Astrocyte of the hippocampus (primary cell): ENCODE measurements around the gene EPS8L2.

ENCODE experiments used
- DNase-seq: peaks from one replicate; pipeline ENCODE4 v3.0.0; 2011; ENCODE audit warnings: low read depth, low spot score

The EPS8L2 gene

DNA sequence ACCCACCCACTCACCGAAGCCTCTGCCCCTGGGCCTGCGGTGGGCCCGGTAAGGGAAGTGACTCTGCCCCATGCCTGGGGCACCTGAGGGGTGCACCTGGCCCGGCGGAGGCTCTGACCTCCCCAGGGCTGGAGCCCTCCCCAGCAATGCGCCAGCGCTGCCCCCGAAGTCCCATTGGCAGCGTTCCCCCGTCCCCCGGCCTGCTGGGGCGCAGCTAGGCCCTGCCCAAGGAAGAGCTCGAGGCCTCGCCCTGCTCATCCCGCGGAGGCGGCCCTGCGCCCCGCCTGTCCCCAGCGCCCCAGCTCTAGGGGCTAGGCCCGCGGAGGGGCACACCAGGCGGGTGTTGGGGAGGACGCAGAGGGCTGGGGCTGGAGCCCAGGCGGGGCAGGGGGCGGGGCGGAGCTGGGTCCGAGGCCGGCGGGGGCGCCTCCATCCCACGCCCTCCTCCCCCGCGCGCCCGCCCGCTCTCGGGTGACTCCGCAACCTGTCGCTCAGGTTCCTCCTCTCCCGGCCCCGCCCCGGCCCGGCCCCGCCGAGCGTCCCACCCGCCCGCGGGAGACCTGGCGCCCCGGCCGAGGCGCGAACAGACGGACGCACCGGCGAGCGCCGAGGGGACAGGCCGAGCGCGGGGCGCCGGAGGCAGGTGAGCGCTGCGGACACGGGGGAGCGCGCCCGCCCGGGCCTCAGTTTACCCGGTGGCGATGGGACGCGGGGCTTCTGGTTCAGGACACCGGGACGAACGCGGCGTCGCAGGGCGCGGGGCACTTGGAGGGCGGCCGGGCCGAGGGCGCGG, at the start of gene EPS8L2:
EPS8L2 (plus strand) TSS at position 586 of the 793 bp plus-strand sequence. CDS start 3,177 bp downstream, outside the sequence.
- peak; percentile 48 for DNase-seq

DNA sequence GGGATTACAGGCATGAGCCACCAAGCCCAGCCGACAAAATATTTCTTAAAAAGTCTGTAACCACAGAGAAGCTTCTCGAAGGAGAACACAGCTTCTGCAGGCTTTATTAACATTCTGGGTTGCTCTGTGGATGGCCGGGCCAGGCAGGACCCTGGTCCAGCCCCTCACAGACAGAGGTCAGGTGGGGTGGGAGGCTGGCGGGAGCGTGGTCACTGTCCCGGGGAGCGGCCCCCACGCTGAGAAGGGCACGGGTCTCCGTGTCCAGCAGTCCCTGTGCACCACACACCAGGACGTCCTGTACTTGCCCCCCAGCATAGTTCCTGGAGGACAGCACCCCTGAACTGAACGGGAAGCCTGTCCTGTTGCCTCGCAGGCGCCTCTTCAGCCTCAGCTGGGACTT, 49.6 kb upstream of the EPS8L2 start:
- no peak for DNase-seq

DNA sequence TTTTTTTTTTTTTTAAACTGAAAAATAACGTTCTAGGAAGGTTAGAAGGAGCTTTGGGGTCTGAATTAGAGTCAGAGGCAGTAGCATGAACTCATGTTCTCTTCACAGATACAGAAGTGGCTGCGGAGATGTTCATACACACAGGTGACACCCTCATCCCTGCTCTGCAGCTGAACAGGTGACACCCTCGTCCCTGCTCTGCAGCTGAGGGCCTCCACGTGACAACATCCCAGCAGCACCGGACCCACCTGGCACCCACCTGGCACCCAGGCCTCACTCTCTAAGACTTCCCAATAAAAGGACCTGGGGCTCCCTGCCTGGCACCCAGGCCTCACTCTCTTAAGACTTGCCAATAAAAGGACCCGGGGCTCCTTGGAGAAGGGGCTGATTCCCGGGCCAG, 49.2 kb upstream of the EPS8L2 start:
- no peak for DNase-seq

- DNase-seq: no peak
Observed at GRCh38 chr11:657691-658126, 48.3 kb upstream of the EPS8L2 start.

DNA sequence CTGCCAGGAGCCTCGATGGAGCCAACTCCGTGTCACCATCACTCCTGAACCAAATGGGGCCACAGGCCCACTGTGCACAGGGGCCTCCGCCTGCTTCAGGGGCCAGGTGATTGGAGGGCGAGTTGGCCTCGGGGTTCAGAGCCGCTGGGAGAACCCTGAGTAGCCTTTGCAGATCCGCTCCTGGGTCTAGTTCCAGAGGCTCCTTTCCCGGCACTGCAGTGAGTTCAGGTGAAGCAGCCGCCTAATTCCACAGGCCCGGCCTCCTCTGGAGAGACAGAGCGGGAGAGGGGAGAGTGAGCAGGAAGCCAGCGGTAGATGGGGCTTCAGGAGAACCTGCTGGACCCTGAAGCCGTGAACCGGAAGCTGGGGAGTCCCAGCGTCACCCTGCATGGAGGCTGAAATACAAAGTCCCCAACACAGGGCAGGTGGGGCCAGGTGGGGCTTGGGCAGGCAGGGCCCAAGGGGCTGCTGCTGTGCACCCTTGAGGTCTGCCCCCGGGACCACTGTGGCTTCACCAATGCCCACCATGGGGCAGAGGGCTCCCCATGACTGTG, 46.4 kb upstream of the EPS8L2 start:
- no peak for DNase-seq

- no peak for DNase-seq
Observed at GRCh38 chr11:660281-660680, 45.8 kb upstream of the EPS8L2 start.

DNA sequence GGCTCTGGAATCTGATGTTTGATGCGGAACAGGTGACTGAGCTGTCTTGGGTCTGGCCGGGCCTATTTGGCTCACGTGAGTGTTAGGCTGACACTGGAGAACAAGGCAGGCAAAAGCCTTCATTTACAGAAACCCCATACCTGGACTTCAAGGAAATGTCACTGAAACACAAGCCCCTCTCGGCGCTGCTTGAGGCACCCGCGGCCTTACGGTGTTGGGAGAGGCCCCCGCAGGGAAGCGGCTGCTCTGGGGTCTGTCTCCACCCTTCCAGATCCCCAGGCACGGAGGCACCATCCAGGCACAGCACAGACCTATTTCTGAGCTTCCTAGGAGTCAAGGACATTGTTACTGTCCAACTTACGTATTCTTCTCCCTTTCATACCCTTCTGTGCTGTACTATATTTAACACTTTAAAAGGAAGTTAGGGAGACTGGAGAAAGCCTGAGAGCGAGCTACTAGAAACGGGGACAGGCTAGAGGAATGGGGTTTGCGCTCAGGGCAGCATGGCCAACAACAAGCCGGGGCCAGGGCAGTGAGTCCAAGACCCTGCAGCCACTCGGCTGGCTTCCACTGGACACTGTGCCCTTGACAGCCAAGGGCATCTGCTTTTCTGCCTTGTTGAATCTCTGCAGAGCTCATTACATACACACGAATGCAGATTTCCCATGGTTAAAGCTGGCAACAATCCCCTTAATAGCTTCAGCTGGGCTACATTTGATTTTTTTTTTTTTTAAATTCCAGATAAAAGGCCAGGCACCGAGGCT, 45.2 kb upstream of the EPS8L2 start:
- DNase-seq: no peak

- DNase-seq: peak; percentile 75
Observed at GRCh38 chr11:662689-663274, 43.2 kb upstream of the EPS8L2 start.

DNA sequence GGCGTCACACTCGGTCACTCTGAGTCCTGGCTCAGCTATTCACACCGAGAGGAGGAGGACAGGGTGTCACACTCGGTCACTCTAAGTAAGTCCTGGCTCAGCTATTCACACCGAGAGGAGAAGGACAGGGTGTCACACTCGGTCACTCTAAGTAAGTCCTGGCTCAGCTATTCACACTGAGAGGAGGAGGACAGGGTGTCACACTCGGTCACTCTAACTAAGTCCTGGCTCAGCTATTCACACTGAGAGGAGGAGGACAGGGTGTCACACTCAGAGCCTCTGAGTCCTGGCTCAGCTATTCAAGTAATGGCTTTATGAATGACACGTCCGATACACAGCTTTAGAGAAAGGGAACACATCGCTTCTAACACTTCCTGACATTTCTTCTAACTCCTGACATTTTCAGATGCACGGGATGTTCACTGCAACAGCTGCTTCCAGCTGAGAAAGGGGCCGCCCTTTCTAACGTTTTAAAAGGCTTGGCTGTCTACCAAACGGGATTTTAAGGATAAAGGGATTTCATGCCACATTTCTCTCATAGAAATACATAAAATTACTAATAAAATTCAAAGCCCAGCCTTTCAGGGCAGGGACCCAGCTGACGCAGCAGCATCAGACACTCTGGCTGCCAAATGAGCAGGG, 40.8 kb upstream of the EPS8L2 start:
- no peak for DNase-seq

DNA sequence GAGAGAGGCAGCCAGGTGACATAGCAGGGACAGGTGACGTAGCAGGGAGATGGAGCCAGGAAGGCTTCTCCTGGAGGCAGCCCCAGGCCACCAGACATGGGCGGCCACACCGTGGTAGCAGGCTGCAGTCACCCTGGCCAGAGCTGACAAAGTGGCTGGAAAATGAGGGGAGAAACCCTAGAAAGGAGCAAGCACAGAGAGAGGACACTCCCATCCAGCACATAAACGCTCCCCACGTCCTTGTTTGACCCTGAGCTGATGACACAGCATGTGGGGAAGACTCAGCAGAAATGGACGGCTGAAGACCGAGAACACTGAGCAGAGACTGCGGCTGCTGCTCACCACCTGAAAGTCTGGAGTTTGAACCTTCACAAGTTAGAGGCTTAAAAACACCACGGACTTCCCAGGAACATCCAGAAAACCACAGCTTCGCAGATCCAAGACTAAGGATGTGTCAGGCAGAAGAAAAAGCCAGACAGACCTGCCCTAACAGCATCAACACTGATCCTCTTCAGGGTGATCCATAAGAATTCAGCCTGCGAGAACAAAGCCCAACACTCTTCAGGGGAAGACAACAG, 40.2 kb upstream of the EPS8L2 start:
- DNase-seq: no peak

DNA sequence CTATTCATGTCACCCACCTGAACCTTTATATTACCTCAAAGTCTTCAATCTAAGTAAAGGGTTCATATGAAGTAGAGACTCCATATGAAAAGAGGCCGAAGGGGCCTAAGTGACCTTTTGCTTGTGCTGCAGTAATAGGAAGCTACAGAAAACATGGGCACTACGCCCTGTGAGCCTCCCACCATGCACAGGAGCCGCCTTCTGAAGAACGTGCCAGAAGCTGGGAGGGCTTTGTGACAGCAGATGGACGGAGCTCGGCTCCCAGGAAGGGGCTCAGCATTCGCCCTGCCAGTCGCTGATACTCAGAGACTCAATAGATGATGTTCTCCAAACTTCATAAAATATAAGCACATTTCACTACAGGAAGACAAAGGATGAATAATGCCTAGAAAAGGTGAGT, 32.2 kb upstream of the EPS8L2 start:
- DNase-seq: no peak

DNA sequence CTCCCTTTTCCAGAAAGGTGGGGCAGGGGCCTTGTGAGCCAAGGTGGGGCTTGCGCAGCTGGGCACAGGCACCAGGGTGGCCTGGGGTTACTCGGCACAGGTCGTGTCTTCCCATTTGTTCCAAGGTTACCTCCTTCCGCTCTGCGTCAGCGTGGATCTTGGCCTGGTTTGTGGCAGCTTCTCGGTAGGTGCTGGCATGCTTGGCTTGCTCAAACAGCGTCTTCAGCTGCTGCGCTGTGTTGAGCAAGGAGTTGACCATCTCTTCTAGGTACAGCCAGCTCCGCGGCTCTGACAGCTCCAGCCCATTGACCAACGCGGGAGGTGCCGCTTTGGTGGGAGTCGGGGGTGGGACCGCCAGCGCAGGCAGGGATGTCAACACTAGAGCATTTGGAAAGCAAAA, 31.6 kb upstream of the EPS8L2 start:
- no peak for DNase-seq

DNA sequence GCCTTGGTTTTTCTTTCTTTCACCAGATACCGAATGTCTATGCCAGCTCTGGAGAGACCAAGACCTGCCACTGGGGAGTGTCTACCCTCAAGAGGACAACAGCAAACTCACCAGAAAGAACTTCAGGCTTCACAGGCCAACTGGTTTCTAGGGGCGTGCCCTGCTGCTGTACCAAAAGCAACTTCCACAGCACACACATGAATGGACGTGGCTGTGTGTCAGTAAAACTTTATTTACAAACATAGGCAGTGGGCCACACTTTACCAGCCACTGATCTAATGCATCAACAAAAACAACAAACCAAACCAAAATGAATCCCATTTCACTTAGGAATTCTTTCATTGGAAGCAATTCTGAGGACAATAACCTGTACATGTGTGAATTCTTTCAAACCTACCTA, 27.7 kb upstream of the EPS8L2 start:
- DNase-seq: no peak

DNA sequence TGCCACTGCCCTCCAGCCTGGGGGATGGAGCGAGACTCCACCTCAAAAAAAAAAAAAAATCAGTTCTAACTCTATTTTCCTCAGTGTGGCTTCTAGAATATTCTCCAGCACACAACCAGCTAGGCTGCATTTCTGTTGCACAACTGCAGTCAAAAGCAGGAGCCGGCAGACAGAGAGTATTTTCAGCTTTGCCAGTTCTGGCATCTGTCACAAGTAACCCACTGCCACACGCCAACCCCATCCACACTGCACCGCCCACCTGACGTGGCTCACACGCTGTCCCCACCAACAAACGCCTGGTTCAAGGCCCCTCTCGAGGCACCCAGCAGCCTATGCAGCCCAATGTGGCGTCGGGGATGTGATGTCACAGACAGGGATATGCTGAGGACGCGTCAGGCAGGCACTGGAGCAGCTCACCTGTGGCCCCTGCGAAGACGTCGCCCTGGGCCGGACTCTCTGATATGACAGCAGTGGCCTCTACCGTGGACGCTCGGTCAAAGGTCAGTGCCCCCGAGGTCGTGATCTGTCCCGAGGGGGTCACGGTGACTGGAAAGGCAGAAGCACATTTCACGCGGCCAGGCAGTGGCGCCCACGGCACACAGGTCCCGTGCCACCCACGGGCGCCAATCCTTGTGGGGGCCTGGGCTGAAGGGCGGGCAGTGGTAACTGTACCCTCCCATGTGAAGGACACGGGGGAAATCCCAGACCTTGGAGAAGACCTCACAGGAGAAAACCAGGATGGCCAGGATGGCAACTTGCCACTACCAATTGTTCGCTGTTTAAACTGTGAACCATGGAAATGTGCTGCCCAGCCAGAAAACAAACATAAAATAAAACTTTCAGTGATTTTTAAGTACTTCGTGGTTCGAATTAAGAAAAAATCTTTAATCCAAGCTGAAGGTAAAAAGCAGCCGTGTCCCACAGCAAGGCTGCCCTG, 26.5 kb upstream of the EPS8L2 start:
- DNase-seq: no peak

GRCh38 chr11:680476-680875, 25.6 kb upstream of the EPS8L2 start:
- DNase-seq: no peak

DNA sequence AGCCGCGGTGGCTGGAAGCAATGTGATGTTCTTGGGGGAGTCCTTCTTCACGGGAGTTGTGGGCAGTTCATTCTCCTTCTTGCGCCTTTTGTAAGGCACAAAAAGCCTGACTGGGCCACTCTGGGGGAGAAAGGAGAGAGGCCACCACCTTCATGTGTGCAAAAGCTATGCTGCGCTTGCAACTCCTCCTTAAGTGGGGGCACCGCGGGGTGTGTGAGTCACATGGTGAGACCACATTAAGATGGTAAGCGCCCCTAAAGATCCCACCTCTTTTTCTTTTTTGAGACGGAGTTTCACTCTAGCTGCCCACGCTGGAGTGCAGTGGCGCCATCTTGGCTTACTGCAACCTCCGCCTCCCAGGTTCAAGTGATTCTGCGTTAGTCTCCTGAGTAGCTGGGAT, 25.1 kb upstream of the EPS8L2 start:
- no peak for DNase-seq

GRCh38 chr11:686451-687243, 19.4 kb upstream of the EPS8L2 start:
- DNase-seq: no peak

- no peak for DNase-seq
Observed at GRCh38 chr11:687751-688150, 18.3 kb upstream of the EPS8L2 start.

- DNase-seq: no peak
Observed at GRCh38 chr11:688681-689080, 17.4 kb upstream of the EPS8L2 start.

DNA sequence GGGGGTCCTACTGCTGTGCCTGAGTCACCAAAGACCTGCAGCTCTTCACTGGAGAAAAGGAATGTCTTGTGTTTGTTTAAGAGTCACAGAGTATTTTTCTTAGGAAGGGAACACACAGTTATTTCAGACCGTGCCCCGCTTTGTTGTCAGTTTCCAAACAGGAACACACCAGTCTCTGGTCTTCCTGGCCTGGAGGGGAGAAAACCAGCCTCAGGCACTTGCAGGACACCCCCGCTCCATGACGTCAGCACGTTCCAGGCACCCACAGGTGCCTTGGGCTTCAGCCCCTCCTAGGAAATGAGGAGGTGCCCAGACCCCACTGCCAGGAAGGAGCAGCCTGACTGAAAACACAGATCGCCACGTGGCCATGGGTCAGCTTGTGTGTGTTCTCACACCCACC, 16.4 kb upstream of the EPS8L2 start:
- peak; percentile 49 for DNase-seq
